HG03139 (cell line): ENCODE data around the gene TMEM267.
"Not testable (repeated sequence)": the region's sequence is repeated elsewhere in the genome, so short reads cannot be mapped to it uniquely, and the experiment has no call there.

Experiments used
- ATAC-seq: cut with Tn5 transposase; IDR thresholded peaks from one replicate; pipeline ENCODE4 v1.9.1; 2021; ENCODE audit not compliant: unreplicated experiment

TMEM267 gene

GRCh38 chr5:43461066-43461465, 22.6 kb downstream of the TMEM267 start:
- no peak for ATAC-seq

- no peak for ATAC-seq
These were observed 27.1 kb downstream of the TMEM267 start for GRCh38 chr5:43456556-43456955.

- not testable (repeated sequence) for ATAC-seq
These were observed 42.1 kb downstream of the TMEM267 start for GRCh38 chr5:43441575-43441974.

- no peak for ATAC-seq
These were observed 46.5 kb downstream of the TMEM267 start for GRCh38 chr5:43437062-43437660.

GRCh38 chr5:43433382-43433781, 50.3 kb downstream of the TMEM267 start:
- ATAC-seq, result no peak

- no peak for ATAC-seq
These were observed 50.9 kb downstream of the TMEM267 start for GRCh38 chr5:43432486-43433375.

- ATAC-seq, result no peak
These were observed 54.0 kb downstream of the TMEM267 start for GRCh38 chr5:43429706-43430105.

GRCh38 chr5:43429016-43429415, 54.6 kb downstream of the TMEM267 start:
- ATAC-seq, result no peak

- no peak for ATAC-seq
These were observed 56.4 kb downstream of the TMEM267 start for GRCh38 chr5:43427306-43427705.

GRCh38 chr5:43425983-43426382, 57.7 kb downstream of the TMEM267 start:
- no peak for ATAC-seq

GRCh38 chr5:43423086-43423485, 60.6 kb downstream of the TMEM267 start:
- ATAC-seq, result not testable (repeated sequence)

GRCh38 chr5:43422143-43422542, 61.5 kb downstream of the TMEM267 start:
- ATAC-seq, result no peak

GRCh38 chr5:43421450-43422133, 62.1 kb downstream of the TMEM267 start:
- no peak for ATAC-seq

GRCh38 chr5:43420241-43420640, 63.4 kb downstream of the TMEM267 start:
- ATAC-seq, result no peak

- no peak for ATAC-seq
These were observed 65.1 kb downstream of the TMEM267 start for GRCh38 chr5:43418561-43418960.

- no peak for ATAC-seq
These were observed 66.8 kb downstream of the TMEM267 start for GRCh38 chr5:43416803-43417394.

GRCh38 chr5:43415935-43416802, 67.5 kb downstream of the TMEM267 start:
- no peak for ATAC-seq

GRCh38 chr5:43413966-43414365, 69.7 kb downstream of the TMEM267 start:
- ATAC-seq, result no peak

GRCh38 chr5:43412644-43413043, 71.0 kb downstream of the TMEM267 start:
- no peak for ATAC-seq

- no peak for ATAC-seq
These were observed 71.5 kb downstream of the TMEM267 start, which contains the start of gene CCL28 for GRCh38 chr5:43412156-43412555. CCL28 (minus strand) TSS chr5:43412391; CDS start chr5:43412316, 75 bp downstream.
